NB4 (cell line): ENCODE measurements around the gene TNFAIP8L3.
"Not testable (repeated sequence)": the region's sequence is repeated elsewhere in the genome, so short reads cannot be mapped to it uniquely, and the experiment has no call there.

Source experiments
- CTCF ChIP-seq: IDR thresholded peaks from one replicate; pipeline ENCODE4 v1.5.1; 2012; ENCODE audit warnings: low read depth, low read length
- MAX ChIP-seq: IDR thresholded peaks from 2 replicates; pipeline ENCODE4 v1.6.1; 2011; ENCODE audit warnings: low read depth, low read length
- MYC ChIP-seq: IDR thresholded peaks from 2 replicates; pipeline ENCODE4 v1.6.1; 2011; ENCODE audit warnings: low read depth, low read length
- POLR2A ChIP-seq: IDR thresholded peaks from 2 replicates; pipeline ENCODE4 v1.6.1; 2011; ENCODE audit warnings: mild to moderate bottlenecking; ENCODE audit not compliant: insufficient read length; ENCODE audit errors: extremely low read depth

DNA sequence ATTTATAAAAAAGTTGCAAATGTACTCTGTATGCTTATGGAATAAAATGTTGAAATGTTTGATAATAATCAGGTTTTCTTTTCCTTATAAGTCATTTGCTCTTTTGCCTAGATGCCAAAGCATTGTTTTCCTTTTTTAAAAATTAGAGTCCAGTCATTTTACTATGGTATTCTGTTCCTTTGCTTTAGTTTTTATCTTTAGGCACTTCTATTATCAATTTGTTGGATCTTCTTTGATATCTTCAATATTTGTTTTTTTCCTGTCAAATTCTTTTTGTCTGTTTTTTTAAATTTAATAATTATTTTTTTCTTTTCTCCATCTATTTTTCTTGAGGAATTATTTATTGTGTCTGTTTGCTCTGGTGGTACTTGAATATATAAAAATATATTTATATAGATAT, 28.3 kb upstream of the TNFAIP8L3 start:
- not testable (repeated sequence) for TF ChIP-seq CTCF, POLR2A, MAX, MYC
